HepG2 (cell line): Measurements from ENCODE around the gene CTAGE9. TPM values are rescaled to one million over a fixed set of nuclear protein-coding genes. Genes with fewer than 3 reads are reported as not detected.

Experiments used
- ATAC-seq: fragments of 200-7000 bp; cut with Tn5 transposase; 3 replicates; pipeline ENCODE4 v1.9.1; 2020; ENCODE audit warnings: mild to moderate bottlenecking, moderate library complexity
- BruUV-seq: library from RNA; stranded (reverse); fragments of 400-500 nt; replicated peaks from 2 replicates; lab custom pipeline; 2021; lab: Mats Ljungman, UMichigan
- CTCF ChIA-PET: fragments of 300-600 bp; formaldehyde crosslinking; extraction: SDS; loops from one replicate; lab custom pipeline; 2021; ENCODE audit warnings: low total read pairs, inconsistent platforms, low intra/inter-chr PET ratio; lab: Yijun Ruan, JAX
- POLR2A ChIA-PET: fragments of 350-600 bp; sonication (Branson Sonifier 250); formaldehyde crosslinking; loops from one replicate; lab custom pipeline; 2020; ENCODE audit warnings: antibody characterized with exemption, inconsistent platforms; lab: Yijun Ruan, JAX
- DNase-seq: peaks from one replicate; pipeline ENCODE4 v3.0.0-alpha.2; 2015; ENCODE audit warnings: low spot score
- FAIRE-seq: peaks from 3 replicates; lab custom pipeline; 2011; peaks lifted over from hg19 to GRCh38; lab: Jason Lieb, UNC
- H2AFZ ChIP-seq: one replicate; pipeline ENCODE4 v1.6.1; 2011; ENCODE audit warnings: low read length, inconsistent platforms
- H3K27ac ChIP-seq: fragments of 300-600 bp; 3 replicates; pipeline ENCODE4 v1.8.0; 2011; ENCODE audit warnings: mixed run types, mild to moderate bottlenecking, mixed read lengths, low read length, inconsistent platforms; ENCODE audit not compliant: insufficient read depth; ENCODE audit errors: extremely low read length
- H3K27me3 ChIP-seq, 2 experiments: fragments of 200-600 bp in 1 of 2; 2 replicates in 1 of 2; 3 replicates in 1 of 2; pipeline versions ENCODE4 v1.6.0 to v1.8.0; 2011; ENCODE audit warnings: low read length in 2 of 2, mild to moderate bottlenecking in 2 of 2, moderate library complexity in 2 of 2, inconsistent platforms in 1 of 2; ENCODE audit not compliant: insufficient read depth in 2 of 2, control insufficient read depth in 1 of 2
- H3K36me3 ChIP-seq, 2 experiments: fragments of 200-600 bp in 1 of 2; replicated peaks in 1 of 2; 2 replicates in 1 of 2; 3 replicates in 1 of 2; pipeline versions ENCODE4 v1.5.1 to v1.8.0; 2011; ENCODE audit warnings: low read length in 2 of 2, inconsistent platforms in 1 of 2; ENCODE audit not compliant: insufficient read depth in 2 of 2, control insufficient read depth in 1 of 2
- H3K4me1 ChIP-seq: 2 replicates; pipeline ENCODE4 v1.5.1; 2012; ENCODE audit warnings: low read length, inconsistent platforms; ENCODE audit not compliant: insufficient read depth
- H3K4me2 ChIP-seq: 2 replicates; pipeline ENCODE4 v1.6.0; 2011; ENCODE audit warnings: low read depth, low read length, inconsistent platforms
- H3K4me3 ChIP-seq, 3 experiments: fragments of 200-600 bp in 1 of 3; sonication (generic), shearing (Covaris generic) in 1 of 3; replicated peaks in 1 of 3; 2 replicates each; pipeline ENCODE4 v1.5.1; 2011 to 2016; ENCODE audit warnings: low read length in 3 of 3, inconsistent platforms in 2 of 3, low read depth in 2 of 3, mild to moderate bottlenecking in 2 of 3, control low read depth in 1 of 3, mixed read lengths in 1 of 3; ENCODE audit not compliant: insufficient read depth in 1 of 3
- H3K79me2 ChIP-seq: one replicate; pipeline ENCODE4 v1.6.1; 2011; ENCODE audit warnings: low read length, inconsistent platforms; ENCODE audit not compliant: insufficient read depth
- H3K9ac ChIP-seq: 2 replicates; pipeline ENCODE4 v1.6.0; 2011; ENCODE audit warnings: mild to moderate bottlenecking, low read depth, low read length, inconsistent platforms; ENCODE audit not compliant: insufficient read depth
- H3K9me3 ChIP-seq: 2 replicates; pipeline ENCODE4 v1.5.1; 2012; ENCODE audit warnings: mild to moderate bottlenecking, low read length
- H4K20me1 ChIP-seq: 2 replicates; pipeline ENCODE4 v1.6.0; 2011; ENCODE audit warnings: inconsistent platforms, mild to moderate bottlenecking, low read length, moderate library complexity; ENCODE audit not compliant: insufficient read depth
- RBFOX2 ChIP-seq: fragments of 200-400 bp; formaldehyde crosslinking; IDR thresholded peaks from 2 replicates; pipeline ENCODE4 v1.6.1; 2017; ENCODE audit warnings: low read depth, mild to moderate bottlenecking, low read length
- RCOR2 ChIP-seq: IDR thresholded peaks from 2 replicates; pipeline ENCODE4 v1.6.1; 2016; ENCODE audit warnings: missing biosample characterization, missing genetic modification reagents
- ZNF263 ChIP-seq: sonication (generic); formaldehyde crosslinking; IDR thresholded peaks from 2 replicates; pipeline ENCODE4 v1.4.0; 2020; ENCODE audit warnings: missing genetic modification reagents
- WGBS: methylation state at CpG from one replicate; pipeline ENCODE4 v1.1.6; 2017; ENCODE audit warnings: low lambda C conversion rate; 5-methylcytosine and 5-hydroxymethylcytosine counted together
- in situ Hi-C: cut with HindIII; loops from 2 replicates; pipeline ENCODE4 v1.10.0; 2017; ENCODE audit warnings: low pct_unique_long_range_greater_than_20kb; ENCODE audit not compliant: extremely low pct_ligation_motif_present
- intact Hi-C: fragments of 100-400 bp; cut with micrococcal nuclease; formaldehyde crosslinking; loops from one replicate; pipeline ENCODE4 v1.10.0; 2022; ENCODE audit not compliant: unreplicated experiment
- polyA plus RNA-seq, 8 experiments: library from polyadenylated mRNA; depleted of rRNA in 3 of 8; stranded (reverse) in 7 of 8; unstranded in 1 of 8; fragments of >200 nt; fragmentation: Illumina TruSeq in 4 of 8; extraction: Trizol in 4 of 8; gene quantifications; 2 replicates each; pipeline versions ENCODE4 v1.2.1 to v1.2.3, GENCODE V29; 2011 to 2016; ENCODE audit warnings: low read depth in 4 of 8, missing spikeins in 1 of 8, mixed read lengths in 1 of 8; ENCODE audit not compliant: insufficient read depth in 1 of 8
- total RNA-seq, 5 experiments: library from RNA; depleted of rRNA; stranded (reverse); fragments of >200 nt; fragmentation: Illumina TruSeq; extraction: Trizol; gene quantifications; 2 replicates each; pipeline ENCODE4 v1.2.3, GENCODE V29; 2016; ENCODE audit warnings: low read depth in 1 of 5

Gene CTAGE9
- total and polyA plus RNA-seq, 2 of the 13 experiments (the other 11 are each of a cell fraction or from before 2014, with no cell fraction given) = not detected

DNA sequence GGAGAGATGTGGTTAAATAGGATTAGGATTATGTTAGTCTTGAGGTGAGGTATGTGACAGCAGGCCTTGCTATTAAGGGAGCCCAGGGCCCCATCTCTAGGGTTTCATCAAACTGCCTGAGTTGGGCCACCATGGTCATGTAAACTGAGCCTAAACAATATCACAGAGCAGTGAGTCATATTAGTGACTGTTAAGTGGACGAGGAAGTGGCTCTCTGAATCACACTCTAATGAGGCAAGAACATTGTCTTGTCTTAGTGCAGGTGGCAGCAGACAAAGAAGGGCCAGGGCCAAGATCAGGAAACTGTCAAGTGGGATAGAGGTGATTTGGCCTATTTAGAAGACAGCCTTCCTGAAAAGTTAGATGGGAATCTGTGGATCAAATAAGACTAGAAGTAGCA is 50.6 kb downstream of the CTAGE9 start:
- H3K36me3 ChIP-seq = peaks cover 12 to 72% of the 10 kb centered on the region in 2 experiments
- H3K9me3 ChIP-seq = peaks cover 5% of the 10 kb centered on the region; the same call in 1 of the 2 replicates
- POLR2A ChIA-PET = no interaction called here
- H2AFZ ChIP-seq = no peak overlapping the region
- H4K20me1 ChIP-seq = no peaks in the 10 kb centered on the region
- H3K4me3 ChIP-seq = no peak overlapping the region
- in situ Hi-C loops (no loop called here), intact Hi-C loops (no loop called here)
- no peak overlapping the region for H3K9ac ChIP-seq
- no peaks in the 10 kb centered on the region for H3K79me2 ChIP-seq
- H3K27ac ChIP-seq = no peak overlapping the region
- no TSS peak for BruUV-seq
- WGBS = 93% methylated on average over 1 of the region's 1 CpG
- no peak overlapping the region for H3K4me2 ChIP-seq
- TF ChIP-seq RBFOX2 (0 out of 2 replicates have a peak, but pooled peaks have one; percentile 15), RCOR2 (CRISPR knock-in tag) (no peak), ZNF263 (CRISPR knock-in tag) (no peak)
- DNase-seq (no peak), FAIRE-seq (no peak), ATAC-seq (no peak)
- CTCF ChIA-PET = no interaction called here
- no peaks in the 10 kb centered on the region for H3K4me1 ChIP-seq
- no peaks in the 10 kb centered on the region for H3K27me3 ChIP-seq

Other genes starting within 250 kb of the CTAGE9 start
- 2.2 and 3.5 TPM in 2 replicates for gene ARG1, start 137.8 kb downstream of the CTAGE9 start, total RNA-seq (2016; rRNA removed; fragmentation: Illumina TruSeq; extraction: Trizol)
- 11.2 TPM in 2 replicates for gene ARG1, start 137.8 kb downstream of the CTAGE9 start, polyA plus RNA-seq (2011; rRNA removed)
- 30.0 and 34.9 TPM in 2 replicates for gene MED23, start 82.8 kb downstream of the CTAGE9 start, total RNA-seq (2016; rRNA removed; fragmentation: Illumina TruSeq; extraction: Trizol)
- 40.9 and 50.5 TPM in 2 replicates for gene MED23, start 82.8 kb downstream of the CTAGE9 start, polyA plus RNA-seq (2011; rRNA removed)
- 23.9 and 40.0 TPM in 2 replicates for gene ENPP3, start 73.7 kb downstream of the CTAGE9 start, total RNA-seq (2016; rRNA removed; fragmentation: Illumina TruSeq; extraction: Trizol)
- gene ENPP3, start 73.7 kb downstream of the CTAGE9 start, polyA plus RNA-seq (2011; rRNA removed) = 59.1 and 75.4 TPM in 2 replicates
- not detected in 2 replicates for gene OR2A4, start 9.6 kb downstream of the CTAGE9 start, total RNA-seq (2016; rRNA removed; fragmentation: Illumina TruSeq; extraction: Trizol)
- 0.04 TPM in 1 of 2 replicates, not detected in the other for gene OR2A4, start 9.6 kb downstream of the CTAGE9 start, polyA plus RNA-seq (2011; rRNA removed)
- gene ENPP1, start 97.0 kb upstream of the CTAGE9 start, total RNA-seq (2016; rRNA removed; fragmentation: Illumina TruSeq; extraction: Trizol) = 45.8 and 56.5 TPM in 2 replicates
- 108 and 160 TPM in 2 replicates for gene ENPP1, start 97.0 kb upstream of the CTAGE9 start, polyA plus RNA-seq (2011; rRNA removed)
- 29.6 and 34.7 TPM in 2 replicates for gene CCN2, start 240.4 kb upstream of the CTAGE9 start, total RNA-seq (2016; rRNA removed; fragmentation: Illumina TruSeq; extraction: Trizol)
- gene CCN2, start 240.4 kb upstream of the CTAGE9 start, polyA plus RNA-seq (2011; rRNA removed) = 316 and 375 TPM in 2 replicates